Measurements from ENCODE around the gene MGARP. TPM values are rescaled to one million over a fixed set of nuclear protein-coding genes. Genes with fewer than 3 reads are reported as not detected.

Gene MGARP
- total and polyA plus RNA-seq, 9 of the 15 experiments (the other 6 are each of a cell fraction or from before 2014, with no cell fraction given) = 0.11 to 0.45 (median 0.23) TPM; not detected in 4

GRCh38 chr4:139301821-139302611 is 22.0 kb upstream of the MGARP start, which contains the start of gene NDUFC1 (continued):
- TF ChIP-seq, protein P1, sequence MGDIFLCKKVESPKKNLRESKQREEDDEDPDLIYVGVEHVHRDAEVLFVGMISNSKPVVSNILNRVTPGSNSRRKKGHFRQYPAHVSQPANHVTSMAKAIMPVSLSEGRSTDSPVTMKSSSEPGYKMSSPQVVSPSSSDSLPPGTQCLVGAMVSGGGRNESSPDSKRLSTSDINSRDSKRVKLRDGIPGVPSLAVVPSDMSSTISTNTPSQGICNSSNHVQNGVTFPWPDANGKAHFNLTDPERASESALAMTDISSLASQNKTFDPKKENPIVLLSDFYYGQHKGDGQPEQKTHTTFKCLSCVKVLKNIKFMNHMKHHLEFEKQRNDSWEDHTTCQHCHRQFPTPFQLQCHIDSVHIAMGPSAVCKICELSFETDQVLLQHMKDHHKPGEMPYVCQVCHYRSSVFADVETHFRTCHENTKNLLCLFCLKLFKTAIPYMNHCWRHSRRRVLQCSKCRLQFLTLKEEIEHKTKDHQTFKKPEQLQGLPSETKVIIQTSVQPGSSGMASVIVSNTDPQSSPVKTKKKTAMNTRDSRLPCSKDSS (IDR thresholded peaks at IDR 0.05; ENCODE audit: low read depth, partially characterized antibody) = no peak
- TF ChIP-seq C11orf30 (IDR thresholded peaks at IDR 0.05; ENCODE audit: low read depth) (no peak), THRAP3 (IDR thresholded peaks at IDR 0.05; ENCODE audit: borderline replicate concordance) (no peak), SAP30 (IDR thresholded peaks at IDR 0.05; ENCODE audit: borderline replicate concordance, insufficient read depth, low read depth, low read length, poor library complexity, severe bottlenecking) (peak; percentile 88), NFXL1 (CRISPR knock-in tag; IDR thresholded peaks at IDR 0.05) (no peak), ARID2 (IDR thresholded peaks at IDR 0.05) (no peak), POLR2AphosphoS5 (IDR thresholded peaks at IDR 0.05; ENCODE audit: control insufficient read depth, insufficient read depth, low read depth, low read length) (0 out of 2 replicates have a peak, but pooled peaks have one; percentile 20), ZNF778 (CRISPR knock-in tag; IDR thresholded peaks at IDR 0.05) (no peak), PCBP1 (IDR thresholded peaks at IDR 0.05; ENCODE audit: low read depth, low read length, poor library complexity, severe bottlenecking) (no peak), BCOR (IDR thresholded peaks at IDR 0.05) (no peak), ZNF407 (IDR thresholded peaks at IDR 0.05; ENCODE audit: low read depth) (no peak), PHB2 (IDR thresholded peaks at IDR 0.05; ENCODE audit: low read depth) (no peak), RBM34 (IDR thresholded peaks at IDR 0.05; ENCODE audit: borderline replicate concordance, insufficient read depth, low read length) (no peak)
- TF ChIP-seq, protein P2, sequence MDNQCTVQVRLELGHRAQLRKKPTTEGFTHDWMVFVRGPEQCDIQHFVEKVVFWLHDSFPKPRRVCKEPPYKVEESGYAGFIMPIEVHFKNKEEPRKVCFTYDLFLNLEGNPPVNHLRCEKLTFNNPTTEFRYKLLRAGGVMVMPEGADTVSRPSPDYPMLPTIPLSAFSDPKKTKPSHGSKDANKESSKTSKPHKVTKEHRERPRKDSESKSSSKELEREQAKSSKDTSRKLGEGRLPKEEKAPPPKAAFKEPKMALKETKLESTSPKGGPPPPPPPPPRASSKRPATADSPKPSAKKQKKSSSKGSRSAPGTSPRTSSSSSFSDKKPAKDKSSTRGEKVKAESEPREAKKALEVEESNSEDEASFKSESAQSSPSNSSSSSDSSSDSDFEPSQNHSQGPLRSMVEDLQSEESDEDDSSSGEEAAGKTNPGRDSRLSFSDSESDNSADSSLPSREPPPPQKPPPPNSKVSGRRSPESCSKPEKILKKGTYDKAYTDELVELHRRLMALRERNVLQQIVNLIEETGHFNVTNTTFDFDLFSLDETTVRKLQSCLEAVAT (IDR thresholded peaks at IDR 0.05) = no peak
- TF ChIP-seq, protein P3, sequence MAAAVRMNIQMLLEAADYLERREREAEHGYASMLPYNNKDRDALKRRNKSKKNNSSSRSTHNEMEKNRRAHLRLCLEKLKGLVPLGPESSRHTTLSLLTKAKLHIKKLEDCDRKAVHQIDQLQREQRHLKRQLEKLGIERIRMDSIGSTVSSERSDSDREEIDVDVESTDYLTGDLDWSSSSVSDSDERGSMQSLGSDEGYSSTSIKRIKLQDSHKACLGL (CRISPR knock-in tag; IDR thresholded peaks at IDR 0.05; ENCODE audit: borderline replicate concordance, poor library complexity, severe bottlenecking) = no peak

All from K562 (cell line).